Vagina (tissue), 2 donors: ENCODE data around the gene FIZ1.

Experiments
- CTCF ChIP-seq, 3 experiments: fragments of 450-650 bp in 2 of 3; fragments of 200-600 bp in 1 of 3; sonication (generic) in 1 of 3; IDR thresholded peaks; one replicate each; pipeline ENCODE4 v1.5.1; 2017 to 2019; ENCODE audit warnings: antibody characterized with exemption in 3 of 3, mild to moderate bottlenecking in 2 of 3, moderate library complexity in 2 of 3
- POLR2A ChIP-seq, 2 donors: fragments of 450-650 bp; IDR thresholded peaks; one replicate each; pipeline ENCODE4 v1.6.1; 2017; ENCODE audit warnings: antibody characterized with exemption in 2 of 2, mild to moderate bottlenecking in 2 of 2, moderate library complexity in 2 of 2
- POLR2AphosphoS5 ChIP-seq, 2 donors: sonication (generic); formaldehyde crosslinking; IDR thresholded peaks; one replicate each; pipeline ENCODE4 v1.9.0; 2017; ENCODE audit warnings: antibody characterized with exemption in 2 of 2, mild to moderate bottlenecking in 2 of 2, low read depth in 1 of 2; ENCODE audit not compliant: insufficient read depth in 1 of 2

GRCh38 chr19:55545443-55545842, 53.9 kb downstream of the FIZ1 start, which contains the start of gene SBK3:
- TF ChIP-seq CTCF (IDR thresholded peaks at IDR 0.05) (no peak), POLR2A (IDR thresholded peaks at IDR 0.05) (no peak), POLR2AphosphoS5 (IDR thresholded peaks at IDR 0.05; ENCODE audit: insufficient read depth in 1 of 2, low read depth in 1 of 2) (no peak)
